Measurements from ENCODE around the gene FGD5.

FGD5 gene

GRCh38 chr3:14832975-14833722 lies 14.4 kb downstream of the FGD5 start:
- no peak for DNase-seq

DNA sequence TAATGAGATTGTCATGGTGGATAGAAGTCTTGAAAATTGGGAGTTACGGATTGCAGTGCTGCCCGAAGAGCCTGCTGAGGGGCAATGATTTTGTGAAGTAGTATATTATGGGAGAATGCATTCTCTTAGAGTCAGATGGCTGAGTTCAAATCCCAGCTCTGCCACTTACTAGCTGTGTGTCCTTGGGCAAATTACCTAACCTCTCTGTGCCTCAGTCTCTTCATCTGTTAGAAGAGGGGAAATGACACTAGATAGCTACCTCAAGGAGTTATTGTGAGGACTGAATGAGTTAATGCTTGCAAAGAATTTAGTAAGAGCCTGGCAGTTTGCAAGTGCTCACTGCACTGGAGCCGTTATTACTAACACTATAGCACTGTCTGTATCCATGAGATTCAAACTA lies 15.4 kb downstream of the FGD5 start:
- no peak for DNase-seq

DNA sequence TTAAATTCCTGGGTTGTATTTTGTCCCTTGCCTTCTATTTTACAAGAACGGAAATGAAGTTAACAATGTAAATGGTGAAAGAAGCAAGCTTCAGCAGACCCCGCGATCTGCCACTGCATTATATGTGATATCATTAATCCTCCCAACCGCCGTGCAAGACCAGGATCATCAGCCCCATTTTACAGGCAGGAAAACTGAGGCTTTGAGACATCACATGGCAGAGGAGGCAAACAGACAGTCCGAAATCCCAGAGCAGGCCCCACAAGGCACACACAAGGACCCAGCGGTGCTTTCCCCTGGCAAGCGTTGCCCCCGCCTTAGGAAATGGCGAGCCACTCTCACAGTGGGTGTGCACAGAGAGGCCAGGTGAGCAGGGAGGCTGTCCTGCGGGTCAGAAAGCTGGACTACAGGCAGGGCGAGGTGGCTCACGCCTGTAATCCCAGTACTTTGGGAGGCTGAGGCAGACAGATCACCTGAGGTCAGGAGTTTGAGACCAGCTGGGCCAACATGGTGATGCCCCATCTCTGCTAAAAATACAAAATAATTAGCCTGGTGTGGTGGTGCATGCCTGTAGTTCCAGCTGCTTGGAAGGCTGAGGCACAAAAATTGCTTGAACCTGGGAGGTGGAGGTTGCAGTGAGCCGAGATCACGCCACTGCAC lies 16.2 kb downstream of the FGD5 start:
- DNase-seq, result no peak

GRCh38 chr3:14836049-14836468 lies 17.3 kb downstream of the FGD5 start:
- no peak for DNase-seq

- no peak for DNase-seq
These were observed 18.6 kb downstream of the FGD5 start for GRCh38 chr3:14837186-14837877.

DNA sequence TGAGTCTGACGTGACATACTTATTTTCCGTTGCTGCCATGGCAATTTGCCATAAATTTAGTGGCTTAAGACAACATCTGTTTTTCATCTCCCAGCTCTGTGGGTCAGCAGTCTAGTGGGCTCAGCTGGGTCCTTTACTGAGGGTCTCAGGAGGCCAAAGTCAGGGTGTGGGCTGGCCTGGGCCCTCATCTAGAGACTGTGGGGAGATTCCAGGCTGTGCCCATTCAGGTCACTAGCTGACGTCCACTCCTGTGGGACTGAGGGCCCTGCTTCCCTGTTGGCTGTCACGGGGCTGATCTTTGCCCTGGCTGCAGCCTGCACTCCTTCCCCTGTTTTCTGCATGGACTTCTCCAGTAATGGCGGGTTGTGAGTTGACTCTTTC lies 19.1 kb downstream of the FGD5 start:
- DNase-seq, result no peak

DNA sequence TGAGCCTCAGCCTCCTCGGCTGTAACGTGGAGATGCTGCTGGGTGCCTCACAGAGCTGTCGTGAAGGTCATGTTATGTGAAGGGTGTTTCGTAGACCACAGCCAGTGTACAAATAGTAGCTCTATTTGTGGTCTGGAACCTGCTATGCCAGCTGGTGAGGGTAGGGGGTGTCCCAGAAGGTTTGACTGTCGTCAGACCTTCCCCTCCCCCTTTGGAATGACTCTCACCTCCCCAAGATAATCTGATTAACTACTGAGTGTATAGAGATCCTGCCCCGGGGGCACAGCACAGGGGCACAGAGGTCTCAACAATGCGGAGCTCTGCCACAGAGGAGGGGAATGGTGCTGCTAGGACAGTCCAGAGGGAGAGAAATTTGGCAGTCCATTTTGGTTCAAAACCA lies 20.5 kb downstream of the FGD5 start:
- no peak for DNase-seq

DNA sequence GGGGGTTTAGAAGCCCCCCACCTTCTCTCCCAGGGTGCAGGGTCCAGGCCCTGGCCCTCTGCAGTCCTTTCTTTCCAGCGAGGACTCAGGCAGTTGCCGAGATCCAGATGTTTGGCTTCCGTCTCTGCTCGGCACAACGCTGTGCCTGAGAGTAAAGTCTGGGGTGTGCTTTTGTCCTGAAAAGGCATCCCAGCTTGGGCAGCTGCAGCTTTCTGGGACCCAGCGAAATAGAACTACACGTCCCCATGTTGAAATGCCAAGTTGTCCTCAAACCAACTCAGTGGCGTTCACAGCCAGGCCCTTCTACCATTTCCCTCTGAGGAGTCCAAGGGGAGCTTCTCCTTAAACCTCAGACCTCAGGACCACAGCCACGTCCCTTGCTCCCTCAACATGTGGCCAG lies 23.1 kb downstream of the FGD5 start:
- DNase-seq, result no peak

GRCh38 chr3:14842277-14842676 lies 23.5 kb downstream of the FGD5 start:
- DNase-seq, result no peak

GRCh38 chr3:14843321-14843720 lies 24.6 kb downstream of the FGD5 start:
- no peak for DNase-seq

GRCh38 chr3:14844386-14845170 lies 25.8 kb downstream of the FGD5 start:
- no peak for DNase-seq

DNA sequence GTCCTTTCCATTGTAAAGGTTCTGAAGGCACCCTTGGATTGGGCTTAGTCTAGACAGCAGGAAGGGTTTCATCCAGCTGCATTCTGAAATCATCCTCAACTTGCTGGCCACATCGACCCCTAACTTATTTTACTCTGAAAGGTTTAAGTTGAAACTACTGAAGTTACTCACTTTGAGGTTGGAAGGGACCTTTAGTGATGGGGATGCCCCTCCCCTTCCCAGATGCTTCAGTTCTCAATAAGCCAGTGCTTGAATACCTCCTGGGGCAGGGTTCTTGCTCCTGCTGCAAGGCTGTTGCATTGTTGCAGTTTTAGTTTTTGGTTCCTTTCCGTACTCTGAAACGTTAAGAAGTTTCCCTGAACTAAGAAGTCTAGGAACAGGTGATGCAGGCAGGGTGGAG lies 26.4 kb downstream of the FGD5 start:
- DNase-seq, result no peak

DNA sequence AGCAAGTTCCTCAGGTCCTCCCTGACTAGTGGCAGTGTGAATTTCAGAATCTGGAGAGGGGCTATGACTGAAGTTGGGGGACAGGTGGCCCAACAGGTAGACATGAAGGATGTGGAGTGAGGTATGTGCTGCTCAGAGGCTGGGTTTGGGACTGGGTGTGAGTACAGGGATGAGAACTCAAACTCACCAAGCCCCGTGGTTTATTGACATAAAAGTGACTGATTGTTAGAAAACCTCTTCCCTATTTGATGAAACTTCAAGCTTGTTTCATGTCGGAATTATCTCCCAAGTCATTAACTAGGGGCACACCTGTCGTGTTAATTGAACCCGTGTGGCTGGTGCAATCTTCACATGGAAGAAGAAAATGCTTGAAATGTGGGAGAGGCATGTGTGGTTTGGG lies 27.1 kb downstream of the FGD5 start:
- DNase-seq, result no peak

- no peak for DNase-seq
These were observed 27.6 kb downstream of the FGD5 start for GRCh38 chr3:14846226-14846880.

DNA sequence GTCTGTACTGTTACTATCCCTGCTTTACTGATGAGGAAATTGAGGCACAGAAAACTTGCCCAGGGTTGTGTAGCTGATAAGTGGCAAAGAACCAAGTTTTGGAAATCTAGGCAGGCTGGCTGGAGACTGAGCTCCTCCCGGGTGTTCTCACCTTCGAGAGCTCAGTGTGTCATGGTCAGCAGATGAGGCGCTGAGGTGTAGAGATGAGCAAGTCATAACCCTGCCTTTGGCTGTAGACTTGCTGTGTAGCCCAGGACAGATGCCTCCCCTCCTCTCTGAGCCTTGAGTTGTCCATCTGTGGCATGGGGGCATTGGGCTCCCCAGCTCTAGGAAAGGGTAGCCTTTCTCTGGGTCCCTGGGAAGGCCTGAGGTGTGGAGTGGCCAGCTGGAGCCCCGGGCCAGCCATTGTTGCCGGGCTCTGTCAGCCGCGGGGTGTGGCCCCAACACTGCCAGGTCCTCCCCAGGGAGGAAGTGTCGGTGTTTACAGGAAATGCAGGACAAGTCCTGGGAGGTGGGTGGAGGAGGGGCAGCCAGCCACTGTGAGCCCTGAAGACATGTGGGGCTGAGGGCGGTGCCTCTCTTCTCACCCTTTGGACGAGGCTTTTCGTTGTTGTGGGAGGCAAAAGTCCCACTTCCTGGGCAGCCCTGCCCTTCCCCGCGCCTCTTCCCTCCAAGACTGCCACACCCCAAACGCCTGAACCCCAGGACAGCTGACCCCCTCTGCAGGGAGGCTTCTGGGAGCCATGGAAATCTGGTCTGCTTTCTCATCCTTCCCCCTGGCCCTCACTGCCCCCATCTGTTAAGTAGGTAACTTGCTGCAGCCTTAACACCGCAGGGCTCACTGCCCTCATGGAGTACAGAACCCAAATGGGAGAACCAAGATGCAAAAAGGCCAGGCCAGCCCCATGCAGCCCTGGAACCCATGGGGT lies 29.1 kb downstream of the FGD5 start:
- no peak for DNase-seq

DNA sequence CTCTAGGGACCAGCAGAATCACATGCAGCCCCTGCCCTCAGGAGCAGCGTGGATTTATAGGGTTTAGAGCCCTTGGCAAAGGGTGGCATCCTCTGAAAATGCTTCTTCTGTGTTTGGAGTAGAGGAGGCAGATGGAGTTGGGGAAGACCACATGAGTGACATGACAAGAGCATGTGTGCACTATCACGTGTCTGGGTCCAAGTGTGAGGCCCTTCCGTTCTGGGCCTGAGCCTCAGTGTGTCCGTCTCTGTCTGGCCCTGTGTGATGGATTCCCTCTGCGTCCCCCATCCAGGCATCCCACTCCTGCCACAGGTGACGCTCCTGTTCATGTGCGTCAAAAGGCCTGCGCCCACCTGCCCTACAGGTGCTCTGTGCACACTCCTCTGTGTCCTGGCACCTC lies 30.1 kb downstream of the FGD5 start:
- no peak for DNase-seq

DNA sequence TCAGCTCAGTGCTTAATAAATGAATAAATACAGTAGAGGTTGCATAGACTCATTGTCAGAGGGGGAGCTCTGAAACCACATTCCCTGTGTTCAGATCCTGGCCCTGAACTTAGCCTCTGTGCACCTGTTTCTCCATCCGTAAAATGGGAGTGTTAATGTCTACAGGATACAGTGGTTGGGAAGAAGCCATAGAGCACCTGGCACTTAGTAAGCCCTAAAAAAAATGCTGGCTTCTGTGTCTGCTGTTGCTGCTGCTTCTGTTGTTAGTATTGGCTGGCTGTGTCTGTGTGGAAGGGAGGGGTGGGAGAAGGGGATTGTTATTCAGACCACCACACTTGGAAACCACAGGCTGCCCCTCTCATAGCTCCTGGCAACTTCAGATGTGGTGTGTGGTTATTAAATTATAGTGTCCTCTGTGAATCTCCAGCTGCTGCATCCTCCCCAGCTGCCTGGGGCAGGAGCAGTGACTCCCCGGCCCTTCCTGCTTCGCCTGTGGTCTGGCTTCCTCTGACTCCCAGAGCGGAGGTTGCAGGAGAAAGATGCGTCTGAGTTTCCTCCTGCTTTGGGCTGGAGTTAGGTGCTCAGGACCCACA lies 31.0 kb downstream of the FGD5 start:
- no peak for DNase-seq

- no peak for DNase-seq
These were observed 33.4 kb downstream of the FGD5 start for GRCh38 chr3:14852058-14852594.

- no peak for DNase-seq
These were observed 34.0 kb downstream of the FGD5 start for GRCh38 chr3:14852717-14853116.

- DNase-seq, result no peak
These were observed 34.6 kb downstream of the FGD5 start for GRCh38 chr3:14853271-14853951.

Data from CD4-positive, alpha-beta T cell treated with Interleukin-10 for 1 hour (primary cell).